HG03469 (cell line): Measurements from ENCODE around the gene DPEP1.
"Not testable (repeated sequence)": the region's sequence is repeated elsewhere in the genome, so short reads cannot be mapped to it uniquely, and the experiment has no call there.

Source experiments
- ATAC-seq: cut with Tn5 transposase; IDR thresholded peaks from one replicate; pipeline ENCODE4 v1.9.1; 2021; ENCODE audit warnings: mild to moderate bottlenecking, moderate library complexity, moderate number of reproducible peaks; ENCODE audit not compliant: unreplicated experiment

DPEP1 gene

GRCh38 chr16:89613231-89613953 is at the start of gene DPEP1:
TSS of gene DPEP1 (plus strand) at chr16:89613642. CDS start at chr16:89630411, 16,769 bp downstream.
- ATAC-seq = no peak

GRCh38 chr16:89564476-89565255 is 48.8 kb upstream of the DPEP1 start:
- no peak for ATAC-seq

GRCh38 chr16:89565256-89565505 is 48.3 kb upstream of the DPEP1 start:
- ATAC-seq = no peak

GRCh38 chr16:89565506-89566372 is 47.7 kb upstream of the DPEP1 start:
- ATAC-seq = no peak

- no peak for ATAC-seq
Measured at GRCh38 chr16:89567656-89568594, 45.5 kb upstream of the DPEP1 start.

- no peak for ATAC-seq
Measured at GRCh38 chr16:89569506-89570341, 43.7 kb upstream of the DPEP1 start.

- no peak for ATAC-seq
Measured at GRCh38 chr16:89570342-89570923, 43.0 kb upstream of the DPEP1 start.

GRCh38 chr16:89570983-89571598 is 42.4 kb upstream of the DPEP1 start:
- not testable (repeated sequence) for ATAC-seq

GRCh38 chr16:89571636-89572035 is 41.8 kb upstream of the DPEP1 start:
- ATAC-seq = no peak

- ATAC-seq = no peak
Measured at GRCh38 chr16:89572073-89572484, 41.4 kb upstream of the DPEP1 start.

- ATAC-seq = no peak
Measured at GRCh38 chr16:89572485-89573205, 40.8 kb upstream of the DPEP1 start.

GRCh38 chr16:89573826-89574680 is 39.4 kb upstream of the DPEP1 start:
- ATAC-seq = no peak

- ATAC-seq = no peak
Measured at GRCh38 chr16:89574681-89575246, 38.7 kb upstream of the DPEP1 start.

- ATAC-seq = no peak
Measured at GRCh38 chr16:89575247-89576152, 37.9 kb upstream of the DPEP1 start, which contains the start of gene CPNE7. TSS of gene CPNE7 (plus strand) at chr16:89575758. CDS start at chr16:89575898, 140 bp downstream.

GRCh38 chr16:89576153-89577054 is 37.0 kb upstream of the DPEP1 start:
- no peak for ATAC-seq
